Forelimb muscle (tissue), 1 donor: ENCODE measurements around the gene ENG. TPM values are rescaled to one million over a fixed set of nuclear protein-coding genes. Genes with fewer than 3 reads are reported as not detected.
"Not testable (repeated sequence)": the region's sequence is repeated elsewhere in the genome, so short reads cannot be mapped to it uniquely, and the experiment has no call there.

Experiments used
- DNase-seq: peaks from one replicate; pipeline ENCODE4 v3.0.0-alpha.2; 2013; ENCODE audit warnings: low read depth
- polyA plus RNA-seq: library from polyadenylated mRNA; unstranded; fragments of 120-200 nt; gene quantifications from one replicate; pipeline ENCODE4 v1.2.1, GENCODE V29; 2013; ENCODE audit not compliant: insufficient read length

The ENG gene
- polyA plus RNA-seq, 1 donor, result 43.4 TPM

DNA sequence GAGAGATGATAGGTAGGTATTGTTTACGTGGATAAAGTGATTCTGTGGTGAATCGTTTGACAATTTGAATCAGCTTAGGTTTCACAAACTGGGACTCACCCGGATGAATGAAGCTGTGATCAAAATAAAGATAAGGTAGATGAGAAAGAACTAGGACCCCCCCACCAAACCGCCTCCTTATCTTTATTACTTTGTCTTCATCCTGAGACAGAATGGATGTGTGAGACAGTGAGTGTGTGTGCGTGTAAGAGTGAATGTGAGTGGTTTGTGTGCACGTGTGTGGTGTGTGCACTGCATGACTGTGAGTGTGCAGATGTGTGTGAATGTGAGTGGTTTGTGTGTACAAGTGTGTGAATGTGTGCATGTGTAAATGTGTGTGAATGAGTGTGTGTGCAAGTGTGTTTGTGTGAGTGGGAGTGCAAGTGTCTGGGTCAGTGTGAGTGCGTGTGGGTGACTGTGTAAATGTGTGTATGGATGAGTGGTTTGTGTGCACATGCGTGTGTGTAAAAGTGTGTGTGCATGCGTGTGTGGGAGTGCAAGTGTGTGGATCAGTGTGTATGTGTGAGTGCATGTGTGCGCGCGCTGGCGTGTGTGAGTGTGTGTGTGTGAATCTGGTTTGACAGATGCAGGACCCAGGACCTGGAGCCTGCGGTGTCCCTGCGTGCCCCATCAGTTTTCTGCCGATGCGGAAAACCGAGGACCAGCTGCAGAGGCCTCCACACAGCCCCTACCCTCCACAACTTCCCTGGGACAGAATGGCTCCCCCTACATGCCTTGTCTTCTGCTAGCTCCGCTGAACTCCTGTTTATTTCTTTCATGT lies 11.4 kb upstream of the ENG start:
- DNase-seq, result no peak

DNA sequence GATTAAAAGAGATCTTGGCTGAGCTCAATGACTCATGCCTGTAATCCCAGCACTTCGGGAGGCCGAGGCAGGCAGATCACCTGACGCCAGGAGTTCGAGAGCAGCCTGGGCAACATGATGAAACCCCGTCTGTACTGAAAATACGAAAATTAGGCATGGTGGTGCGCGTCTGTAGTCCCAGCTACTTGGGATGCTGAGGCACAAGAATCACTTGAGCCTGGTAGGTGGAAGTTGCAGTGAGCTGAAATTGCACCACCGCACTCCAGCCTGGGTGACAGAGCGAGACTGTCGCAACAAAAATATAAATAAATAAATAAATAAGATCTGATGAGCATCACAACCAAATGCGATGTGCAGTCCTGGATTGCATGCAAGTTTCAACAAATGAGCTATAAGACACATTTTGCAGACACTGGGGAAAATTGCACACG lies 8.7 kb upstream of the ENG start:
- no peak for DNase-seq

DNA sequence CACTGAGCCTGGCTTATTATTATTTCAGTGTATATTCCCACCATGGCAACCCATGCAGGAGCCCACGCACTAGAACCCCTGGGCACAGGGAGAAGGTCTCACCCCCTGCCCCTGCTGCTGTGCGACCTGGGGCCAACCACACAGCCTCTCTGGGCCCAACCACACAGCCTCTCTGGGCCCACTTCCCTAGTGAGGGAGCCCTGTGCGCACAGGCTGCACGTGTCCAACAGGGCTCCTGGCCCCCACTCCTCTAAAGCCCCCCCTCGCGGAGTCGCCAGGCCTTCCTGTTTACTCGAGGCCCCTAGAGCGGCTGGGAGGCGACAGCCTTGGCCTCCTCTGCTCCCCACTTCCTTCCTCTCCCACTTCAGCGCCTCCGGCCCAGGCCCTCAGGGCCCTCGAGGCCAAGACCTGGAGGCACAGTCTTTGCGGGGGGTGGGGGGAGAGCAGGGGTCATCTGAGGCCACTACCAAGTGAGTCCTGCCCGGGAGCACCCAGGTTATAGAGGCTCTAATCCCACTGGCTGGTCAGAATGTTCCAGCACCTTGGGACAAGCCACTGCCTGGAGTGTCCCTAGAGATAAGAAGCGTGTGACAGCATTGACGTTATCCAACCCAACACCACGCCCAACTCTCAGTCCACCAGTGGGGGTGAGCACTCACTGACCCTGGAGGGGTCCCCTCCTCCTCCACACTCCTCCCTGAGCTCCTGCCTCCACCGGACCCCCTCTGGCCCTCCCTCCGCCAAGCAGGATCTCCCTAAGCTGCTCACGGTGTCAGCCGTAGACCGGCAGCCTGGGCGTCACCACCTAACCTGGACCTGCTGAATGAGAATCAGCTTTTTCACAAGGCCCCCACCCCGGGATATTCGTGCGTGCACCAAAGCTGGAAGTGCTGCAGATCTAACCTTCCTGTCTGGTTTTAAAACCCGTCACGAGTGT lies 7.9 kb upstream of the ENG start:
- no peak for DNase-seq

DNA sequence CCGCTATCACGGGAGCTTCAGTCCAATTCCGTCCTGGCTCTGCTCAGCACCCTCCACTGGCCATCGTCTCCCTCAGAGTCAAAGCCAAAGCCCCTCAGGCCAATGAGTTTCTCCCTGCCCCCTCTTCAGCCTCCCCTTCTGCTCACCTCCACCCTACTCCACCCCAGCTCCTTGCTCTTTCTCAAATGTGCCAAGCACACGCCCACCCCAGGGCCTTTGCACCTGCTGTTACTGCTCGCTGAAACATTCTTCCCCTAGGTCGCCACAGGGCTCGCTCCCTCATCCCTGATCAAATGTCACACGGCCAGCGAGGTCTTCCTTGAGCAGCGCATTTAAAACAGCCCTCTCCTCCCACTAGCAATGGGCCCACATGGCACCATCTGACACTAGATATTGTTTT lies 6.3 kb upstream of the ENG start:
- DNase-seq, result no peak

DNA sequence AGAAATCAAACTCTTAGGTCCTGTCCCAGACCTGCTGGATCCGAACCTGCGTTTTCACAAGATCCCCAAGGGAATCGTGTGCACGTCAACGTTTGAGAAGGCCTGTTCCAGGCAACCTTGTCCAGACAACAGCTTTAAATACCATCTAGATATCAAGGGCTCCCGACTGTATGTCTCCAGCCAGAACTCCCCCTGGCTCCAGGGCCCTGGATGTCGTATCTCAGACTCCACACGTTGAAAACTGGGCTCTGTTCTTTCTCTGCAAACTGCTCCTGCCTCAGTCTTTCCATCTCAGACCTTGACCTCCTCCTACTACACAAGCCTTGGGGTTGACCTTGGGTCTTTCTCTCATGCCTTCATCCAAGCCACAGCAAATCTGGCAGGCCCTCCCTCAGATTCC lies 5.8 kb upstream of the ENG start:
- DNase-seq, result no peak

DNA sequence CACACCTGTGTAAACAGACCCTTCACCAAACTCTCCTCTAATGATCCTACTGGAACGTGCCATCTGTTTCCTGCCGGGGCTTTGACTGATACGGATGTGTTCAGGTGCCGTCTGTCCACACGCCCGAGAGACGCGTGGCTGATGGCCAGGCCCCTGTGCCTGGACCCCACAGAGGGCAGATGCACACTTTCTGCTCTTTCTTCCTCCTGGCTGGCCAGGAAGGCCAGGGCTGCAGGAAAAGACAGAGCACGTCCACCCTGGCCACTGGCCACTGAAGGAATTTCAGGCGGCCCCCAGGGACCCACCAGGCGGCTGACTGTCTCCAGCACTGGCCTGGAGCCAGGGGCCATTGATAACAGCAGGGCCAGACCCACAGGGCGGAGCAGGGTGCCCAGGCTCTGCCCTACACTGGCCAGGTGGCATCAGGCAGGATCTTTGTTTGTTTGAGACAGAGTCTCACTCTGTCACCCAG lies 3.6 kb upstream of the ENG start:
- no peak for DNase-seq

DNA sequence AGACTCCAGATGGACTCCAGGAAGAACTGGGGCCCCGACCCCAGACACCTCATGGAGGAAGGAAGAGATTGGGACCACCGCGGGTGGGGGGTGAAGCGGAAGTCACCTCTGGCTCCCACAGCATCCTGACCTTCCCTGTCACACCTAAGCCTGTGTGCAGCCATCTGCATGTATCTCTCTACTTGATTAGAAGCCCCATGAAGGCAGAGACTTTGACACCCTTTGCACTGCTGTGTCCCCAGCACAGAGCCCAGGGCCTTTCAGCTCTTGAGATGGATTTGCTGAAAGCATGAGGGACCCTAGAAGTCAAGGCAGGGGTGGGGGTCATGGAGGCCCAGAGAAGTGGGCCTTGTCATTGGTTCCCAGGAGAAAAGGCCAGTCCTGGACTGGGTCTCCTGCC lies 2.8 kb upstream of the ENG start:
- no peak for DNase-seq

DNA sequence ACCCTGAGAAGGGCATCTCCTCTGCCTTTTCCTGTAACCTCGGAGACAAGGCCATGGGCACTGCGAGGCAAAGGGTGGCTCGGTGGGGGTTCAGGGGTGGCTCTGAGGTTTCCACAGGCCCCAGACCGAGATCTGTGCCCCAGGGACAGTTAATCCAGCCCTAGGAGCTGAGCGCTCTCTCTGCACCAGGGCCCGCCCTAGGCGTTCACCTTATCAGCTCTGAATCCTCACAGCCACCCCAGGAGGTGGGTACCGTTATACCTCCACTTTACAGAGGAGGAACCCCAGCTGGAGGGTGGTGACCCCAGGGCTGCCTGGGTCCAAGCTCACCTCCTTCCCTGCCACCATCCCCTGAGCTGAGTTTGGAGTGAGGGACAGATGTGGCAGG lies 2.3 kb upstream of the ENG start:
- DNase-seq, result no peak

DNA sequence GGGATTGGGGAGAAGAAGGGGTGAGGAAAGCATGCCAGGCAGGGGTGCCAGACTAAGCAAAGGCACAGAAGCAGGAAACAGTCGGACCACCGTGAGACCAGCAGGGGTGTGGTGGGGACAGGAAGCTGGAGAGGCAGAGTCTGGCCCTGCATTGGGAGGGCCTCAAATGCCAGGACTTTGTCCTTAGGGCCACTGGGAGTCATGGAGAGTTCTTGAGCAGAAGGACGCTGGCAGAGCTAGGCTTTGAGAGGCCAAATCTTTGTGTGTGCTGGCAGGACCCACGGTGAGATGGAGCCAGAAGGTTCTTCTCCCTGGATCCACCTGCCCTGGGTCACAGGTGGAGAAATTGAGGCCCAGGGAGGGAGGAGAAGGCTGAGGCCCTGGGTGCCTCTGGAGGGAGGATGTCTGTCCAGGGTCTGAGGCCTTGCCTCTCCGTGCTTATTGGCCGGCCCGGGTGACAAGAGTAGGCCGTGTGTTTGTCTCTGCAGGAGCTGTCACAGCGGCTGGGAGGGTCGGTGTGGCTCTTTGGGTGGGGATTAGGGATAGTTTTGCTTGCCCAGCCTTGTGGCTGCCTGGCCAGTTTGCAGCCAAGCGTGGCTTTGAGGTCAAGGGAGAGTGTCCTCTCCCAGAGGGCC lies 1.8 kb upstream of the ENG start:
- DNase-seq, result no peak

DNA sequence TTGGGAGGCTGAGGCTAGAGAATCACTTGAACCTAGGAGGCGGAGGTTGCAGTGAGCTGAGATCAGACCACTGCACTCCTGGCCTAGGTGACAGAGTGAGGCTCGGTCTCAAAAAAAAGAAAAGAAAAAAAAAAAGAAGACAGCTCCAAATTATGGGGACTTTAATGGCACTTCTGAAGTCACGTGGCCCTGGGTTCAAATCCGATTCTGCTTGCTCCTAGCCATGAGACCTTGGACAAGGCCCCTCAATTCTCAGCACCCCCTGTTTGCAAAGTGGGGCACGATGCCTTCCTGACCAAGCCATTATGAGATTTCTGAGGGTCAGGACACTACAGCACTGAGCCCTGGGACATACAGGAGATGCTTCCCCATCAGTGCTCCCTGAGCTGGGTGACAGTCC lies 1.1 kb upstream of the ENG start:
- DNase-seq, result no peak

DNA sequence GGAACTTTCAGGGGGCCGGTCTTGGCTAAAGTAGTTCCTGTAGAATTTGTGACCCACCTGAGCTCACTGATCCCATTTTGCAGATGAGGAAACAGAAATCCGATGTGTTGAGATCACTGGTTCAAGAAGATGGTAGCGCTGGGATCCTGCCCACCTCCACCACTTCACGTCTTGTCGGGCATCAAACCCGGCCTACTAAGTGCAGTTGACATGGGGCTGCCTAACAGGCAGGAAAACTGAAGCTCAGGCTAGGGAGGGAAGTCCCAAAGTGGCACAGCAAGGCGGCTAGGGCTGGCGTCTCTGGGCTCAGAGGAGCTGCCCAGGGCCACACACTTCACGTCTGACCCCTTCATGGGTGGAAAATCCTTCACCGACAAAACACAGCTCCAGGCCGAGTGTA lies 502 bp upstream of the ENG start:
- DNase-seq, result no peak

DNA sequence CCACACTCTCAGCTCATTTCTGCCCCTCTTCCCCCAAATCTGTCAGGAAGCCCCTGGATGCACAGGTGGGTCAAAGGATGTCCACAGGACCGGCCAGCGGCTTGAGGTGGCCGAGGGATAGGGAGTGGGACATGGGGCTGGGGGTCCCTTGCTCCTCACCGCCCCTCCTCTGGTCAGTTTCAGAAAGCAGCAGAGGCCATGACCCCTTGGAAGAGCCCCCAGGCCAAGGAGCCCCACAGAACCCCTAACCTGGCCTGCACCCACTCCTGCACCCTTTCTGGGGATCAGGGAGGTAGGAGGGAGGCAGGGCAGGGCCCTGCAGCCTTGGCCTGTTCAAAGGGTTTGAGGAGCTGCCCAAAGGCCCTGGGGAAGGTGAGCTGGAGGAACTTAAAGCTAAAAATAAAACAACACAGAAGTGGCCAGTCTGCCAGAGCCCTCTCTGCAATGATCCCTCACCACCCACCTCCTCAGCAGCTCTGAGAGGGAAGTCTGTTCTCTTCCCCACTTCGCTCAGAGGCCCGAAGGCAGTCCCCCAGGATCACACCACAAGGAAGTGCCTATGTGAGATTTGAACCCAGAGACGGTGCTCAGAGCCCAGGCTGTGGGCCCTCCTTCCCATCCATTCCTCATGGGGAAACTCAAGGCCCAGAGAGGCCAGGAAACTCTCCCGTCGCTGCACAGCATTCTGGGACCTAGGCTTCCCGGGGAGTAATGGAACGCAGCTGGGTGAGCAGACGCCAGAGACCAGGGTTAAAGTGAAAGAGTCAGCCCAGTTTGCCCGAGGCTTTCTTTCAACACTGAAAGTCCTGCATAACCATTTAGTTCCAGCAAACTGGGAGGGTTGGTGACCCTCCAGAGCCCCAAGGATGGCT lies 910 bp downstream of the ENG start:
- DNase-seq, result no peak

DNA sequence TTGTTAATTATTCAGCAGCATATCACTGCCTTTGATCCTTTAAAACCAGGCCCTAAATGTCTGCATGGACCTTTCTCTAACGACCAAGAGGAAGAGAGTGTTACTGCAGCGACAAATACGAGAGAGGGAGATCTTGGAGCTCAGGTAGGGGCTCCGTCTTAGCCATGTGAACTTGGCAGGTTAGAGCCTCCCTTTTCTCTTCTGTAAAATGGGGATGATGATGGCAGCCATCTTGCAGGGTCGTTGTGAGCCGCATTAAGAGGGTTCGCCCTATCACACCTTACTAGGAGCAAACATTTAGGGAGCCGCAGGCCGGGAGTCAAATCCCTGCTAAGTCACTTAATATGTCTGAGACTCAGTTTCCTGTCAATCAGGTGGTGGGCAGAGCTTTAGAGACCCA lies 1.6 kb downstream of the ENG start:
- DNase-seq, result no peak

DNA sequence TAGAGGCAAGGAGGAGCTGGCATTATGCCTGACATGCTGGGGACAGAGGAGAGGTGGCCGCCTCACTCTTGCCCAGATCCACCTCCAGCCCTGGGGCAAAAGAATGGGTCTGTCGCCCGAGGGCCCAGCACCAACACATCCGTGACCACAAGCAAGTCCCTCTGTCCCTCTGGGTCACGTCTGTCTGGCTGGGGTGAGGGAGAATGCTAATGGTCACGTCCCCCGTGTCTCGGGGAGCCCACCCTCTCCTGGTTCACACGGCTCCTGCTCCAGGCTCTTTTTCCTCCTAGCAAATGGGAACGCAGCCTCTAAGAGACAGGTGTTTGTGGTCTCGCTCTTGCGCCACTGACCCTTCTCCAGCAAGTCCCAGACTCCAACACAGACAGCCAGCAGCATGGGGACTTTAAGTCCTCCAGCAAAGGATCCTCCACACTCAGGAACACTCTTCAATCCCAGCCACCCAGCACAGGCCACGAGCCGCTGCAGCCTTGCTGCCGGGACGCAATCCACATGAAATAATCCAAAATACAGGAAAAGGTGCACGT lies 4.1 kb downstream of the ENG start:
- no peak for DNase-seq

DNA sequence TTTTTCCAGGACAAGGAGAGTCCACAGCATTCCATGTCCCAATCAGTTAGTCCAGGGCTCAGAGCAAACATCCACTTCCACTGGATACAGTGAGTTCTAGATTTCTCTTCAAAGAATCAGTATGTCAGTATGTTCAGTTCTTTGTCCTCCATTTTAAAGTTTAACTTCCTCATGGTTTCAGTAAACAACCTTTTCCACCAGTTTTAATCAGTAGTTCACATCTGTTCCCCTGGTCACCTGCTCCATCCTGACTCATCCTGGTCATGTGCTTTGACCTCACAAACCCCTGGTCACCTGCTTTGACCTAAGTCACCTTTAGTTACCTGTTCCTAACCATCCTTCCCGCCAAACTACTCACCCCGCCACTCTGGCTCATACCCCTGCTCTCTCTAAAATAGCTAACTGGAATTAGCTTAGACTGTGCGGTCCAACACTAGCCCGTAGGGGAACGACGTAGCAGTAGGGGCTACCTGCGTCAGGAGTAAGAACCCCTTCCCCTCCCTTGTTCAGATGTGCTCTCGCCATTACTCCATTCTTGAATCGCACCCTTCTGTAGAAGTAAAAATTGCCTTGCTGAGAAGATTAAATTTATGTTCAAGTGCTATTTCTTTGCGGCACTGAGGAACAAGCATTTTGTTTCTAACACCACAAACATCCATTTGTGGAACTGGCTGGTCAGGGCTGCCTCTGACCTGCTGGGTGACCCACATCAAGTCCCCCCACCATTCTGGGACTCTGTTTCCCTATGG lies 5.5 kb downstream of the ENG start:
- DNase-seq, result no peak

DNA sequence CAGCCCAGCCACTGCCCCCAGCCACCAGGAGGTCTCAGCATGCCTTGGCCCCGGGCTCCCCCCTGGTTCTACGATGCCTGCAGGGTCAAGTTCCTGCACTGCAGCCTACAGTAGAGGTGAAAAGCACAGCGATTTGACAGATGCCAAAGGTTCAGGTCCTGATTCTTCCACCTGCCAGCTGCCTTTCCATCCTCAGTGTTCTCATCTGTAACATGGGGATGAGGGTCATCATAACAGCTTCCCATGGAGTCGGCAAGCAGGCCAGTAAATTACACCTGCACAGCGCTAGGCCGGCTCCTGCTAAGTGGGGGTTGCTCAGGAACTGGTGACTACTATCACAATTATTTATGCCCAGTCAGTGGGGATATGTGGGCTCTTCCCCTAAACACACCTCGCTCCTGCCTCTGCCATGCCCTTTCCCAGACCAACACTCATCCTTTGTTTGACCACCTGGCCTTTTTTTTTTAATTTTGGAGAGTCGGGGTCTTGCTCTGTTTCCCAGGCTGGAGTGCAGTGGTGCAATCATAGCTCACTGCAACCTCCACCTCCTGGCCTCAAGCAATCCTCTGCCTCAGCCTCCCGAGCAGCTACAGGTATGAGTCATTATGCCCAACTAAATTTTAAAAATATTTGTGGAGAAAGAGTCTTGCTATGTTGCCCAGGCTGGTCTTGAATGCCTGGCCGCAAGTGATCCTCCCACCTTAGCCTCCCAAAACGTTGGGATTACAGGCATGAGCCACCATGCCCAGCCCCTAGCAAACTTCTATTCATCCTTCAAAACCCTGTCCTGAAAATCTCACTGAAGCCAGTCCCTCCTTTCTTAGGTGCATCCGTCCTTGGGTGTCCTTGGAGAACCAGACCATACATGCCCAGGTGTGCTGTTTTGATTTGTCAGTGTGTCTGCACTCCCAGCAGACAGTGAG lies 6.4 kb downstream of the ENG start:
- DNase-seq, result no peak

DNA sequence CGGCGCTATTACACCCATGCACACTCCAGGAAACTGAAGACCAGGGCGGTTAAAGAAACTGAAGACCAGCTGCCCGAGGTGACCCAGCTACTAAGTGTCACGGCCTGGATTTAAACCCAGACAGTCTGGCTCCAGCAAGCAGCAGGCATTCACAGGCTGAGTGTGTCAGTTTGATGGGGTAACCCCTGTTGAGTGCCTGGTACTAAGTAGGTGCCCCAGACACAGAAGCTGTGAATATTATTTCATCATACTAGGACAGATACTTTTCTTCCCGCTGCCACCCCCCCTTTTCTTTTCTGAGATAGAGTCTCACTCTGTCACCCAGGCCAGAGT lies 7.3 kb downstream of the ENG start:
- no peak for DNase-seq

DNA sequence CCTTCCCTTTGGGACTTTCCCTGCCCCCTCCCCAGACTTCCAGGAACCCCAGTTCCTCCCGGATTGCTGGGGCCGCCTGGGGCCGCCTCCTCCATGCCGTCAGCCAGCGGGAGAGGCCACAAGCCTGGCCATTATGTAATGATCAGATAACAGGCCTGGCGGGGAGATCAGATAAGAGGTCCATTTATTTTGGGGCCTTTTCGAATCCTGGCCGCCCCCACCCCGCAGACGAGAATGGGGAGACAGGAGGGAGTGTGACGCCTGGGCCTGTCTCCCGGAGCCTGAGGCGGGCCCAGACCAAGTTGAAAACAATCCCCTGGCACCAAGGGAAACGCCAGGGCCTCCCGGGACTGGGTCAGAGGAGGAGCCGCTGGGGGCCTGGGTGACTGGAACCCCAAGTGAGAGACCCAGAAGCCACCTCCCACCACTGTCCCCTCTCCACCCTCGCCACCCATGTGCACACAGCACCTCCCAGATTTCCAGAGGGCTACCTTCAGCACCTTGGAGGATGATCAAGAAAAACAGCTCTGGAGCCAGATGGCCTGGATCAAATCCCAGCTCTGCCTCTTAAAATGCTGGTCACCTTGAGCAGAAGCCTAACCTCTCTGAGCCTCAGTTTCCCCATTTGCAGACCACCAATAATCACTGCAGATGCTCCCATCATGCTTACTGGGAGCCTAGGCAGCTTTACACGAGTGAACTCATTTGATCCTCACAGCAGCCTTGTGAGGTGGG lies 7.8 kb downstream of the ENG start:
- no peak for DNase-seq

DNA sequence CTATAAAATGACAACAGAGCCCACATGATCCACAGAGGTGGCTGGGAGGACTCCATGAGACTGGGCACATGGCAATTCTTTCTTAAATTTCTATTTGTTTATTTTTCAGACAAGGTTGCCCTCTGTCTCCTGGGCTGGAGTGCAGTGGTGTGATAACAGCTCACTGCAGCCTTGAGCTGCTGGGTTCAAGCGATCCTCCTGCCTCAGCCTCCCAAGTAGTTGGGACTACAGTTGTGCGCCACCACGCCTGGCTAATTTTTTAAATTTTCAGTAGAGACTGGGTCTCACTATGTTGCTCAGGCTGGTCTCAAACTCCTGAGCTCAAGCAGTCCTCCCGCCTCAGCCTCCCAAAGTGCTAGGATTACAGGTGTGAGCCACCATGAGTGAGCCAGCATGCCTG lies 8.8 kb downstream of the ENG start:
- not testable (repeated sequence) for DNase-seq
